GM18909 (cell line): Measurements from ENCODE around the gene GUK1.

Experiments
- ATAC-seq: cut with Tn5 transposase; IDR thresholded peaks from one replicate; pipeline ENCODE4 v1.9.1; 2021; ENCODE audit warnings: mild to moderate bottlenecking; ENCODE audit not compliant: unreplicated experiment, poor library complexity

Gene GUK1

DNA sequence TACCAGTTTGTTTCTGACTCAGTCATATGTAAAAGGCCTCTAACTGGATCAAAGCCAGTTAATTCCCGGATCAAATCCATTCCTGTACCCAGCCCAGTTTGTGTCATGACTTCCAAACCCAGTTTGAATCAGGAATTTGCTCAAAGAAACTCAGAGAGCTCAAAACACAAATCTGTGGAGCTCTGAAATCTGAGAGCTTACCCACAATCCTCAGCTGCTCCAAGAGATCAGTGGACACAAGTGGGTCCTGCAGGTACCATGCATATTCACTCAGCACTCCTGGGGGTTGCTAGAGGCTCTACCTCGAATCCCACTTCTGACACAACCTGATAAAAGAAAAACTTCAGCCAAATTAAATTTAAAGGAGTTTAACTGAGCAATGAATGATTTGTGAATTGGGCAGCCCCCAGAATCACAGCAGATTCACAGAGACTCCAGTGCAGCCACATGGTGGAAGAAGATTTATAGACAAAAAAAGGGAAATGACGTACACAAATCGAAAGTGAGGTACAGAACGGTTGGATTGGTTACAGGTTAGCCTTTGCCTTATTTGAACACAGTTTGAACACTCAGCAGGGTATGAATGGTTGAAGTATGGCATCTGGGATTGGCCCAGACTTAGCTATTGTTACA, 19.1 kb upstream of the GUK1 start:
- ATAC-seq: no peak

DNA sequence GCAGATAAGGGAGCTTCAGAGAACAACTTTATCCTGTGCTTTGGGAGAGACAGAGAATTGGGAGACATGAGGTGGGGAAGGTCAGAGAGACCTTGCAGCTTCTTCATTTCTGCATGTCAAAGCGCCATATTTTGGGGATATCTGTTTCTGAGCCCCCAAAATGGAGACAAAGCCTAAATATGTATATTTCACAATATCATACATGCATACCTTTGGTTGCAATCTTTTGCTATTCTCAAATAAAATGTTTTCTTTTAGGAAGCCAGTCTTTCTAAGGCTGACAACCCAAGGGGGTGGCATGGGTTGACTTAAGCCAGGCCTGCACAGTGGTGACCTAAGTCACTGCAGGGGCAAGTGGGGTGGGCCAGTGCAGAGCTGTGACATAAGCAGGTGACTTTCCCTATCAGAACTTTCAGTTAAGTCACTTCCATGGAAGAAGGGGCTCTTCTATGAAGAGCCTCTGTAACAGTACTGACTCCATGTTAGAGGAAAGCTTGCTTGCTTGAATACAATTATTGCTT, 17.1 kb upstream of the GUK1 start:
- ATAC-seq: no peak

DNA sequence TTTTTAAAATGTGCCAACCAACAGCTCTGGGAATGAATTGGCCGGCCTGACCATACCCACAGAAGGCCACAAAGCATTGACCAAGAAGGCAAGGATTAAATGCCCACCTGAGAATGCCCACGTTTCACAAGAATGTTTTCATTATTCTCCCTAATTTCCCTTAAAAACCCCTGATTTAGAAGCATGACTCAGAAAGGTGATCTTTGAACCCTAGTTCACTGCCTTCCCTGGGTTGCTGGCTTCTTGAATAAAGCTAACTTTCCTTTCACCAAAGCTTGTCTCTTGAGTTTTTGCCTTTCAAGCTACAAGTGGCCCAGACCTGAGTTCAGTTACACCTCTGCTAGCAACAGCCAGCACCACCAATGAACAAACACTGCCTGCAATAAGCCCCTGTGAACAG, 16.6 kb upstream of the GUK1 start:
- no peak for ATAC-seq

DNA sequence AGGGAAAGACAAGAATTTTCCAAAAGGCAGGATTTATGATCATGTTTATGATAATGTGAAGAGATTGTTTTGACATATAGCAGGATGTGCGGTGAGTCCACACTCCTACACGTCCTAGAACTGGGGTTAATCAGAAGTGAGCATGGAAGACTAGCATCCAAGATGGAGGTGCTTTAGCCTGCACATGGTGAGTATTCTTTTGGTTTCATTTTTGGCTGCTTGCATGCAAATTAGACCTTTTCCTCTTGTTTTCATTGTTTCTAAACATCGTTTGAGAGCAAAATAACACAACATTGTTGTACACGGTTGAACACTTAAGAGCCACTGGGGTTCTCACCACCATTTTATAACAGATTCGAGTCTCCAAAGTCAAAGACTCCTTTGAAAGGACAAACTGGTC, 14.9 kb upstream of the GUK1 start:
- no peak for ATAC-seq

DNA sequence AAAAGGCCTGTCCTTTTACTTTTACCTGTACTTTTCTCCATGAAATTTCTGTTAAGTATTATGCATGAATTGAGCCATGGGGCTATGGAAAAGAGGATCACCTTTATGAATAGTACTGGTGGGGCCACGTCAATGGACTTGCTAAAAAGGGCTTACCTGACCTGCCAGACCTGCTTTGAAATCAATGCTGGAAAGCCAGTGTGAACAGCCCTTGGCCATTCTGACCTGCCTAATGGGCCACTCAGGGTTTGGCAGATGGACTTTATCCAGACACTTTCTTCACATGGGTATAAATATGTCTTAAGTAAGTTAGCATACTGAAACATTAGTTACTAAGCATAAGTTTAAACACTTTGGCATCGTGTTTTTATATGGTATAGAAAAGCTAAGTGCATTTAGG, 8.3 kb upstream of the GUK1 start:
- no peak for ATAC-seq

DNA sequence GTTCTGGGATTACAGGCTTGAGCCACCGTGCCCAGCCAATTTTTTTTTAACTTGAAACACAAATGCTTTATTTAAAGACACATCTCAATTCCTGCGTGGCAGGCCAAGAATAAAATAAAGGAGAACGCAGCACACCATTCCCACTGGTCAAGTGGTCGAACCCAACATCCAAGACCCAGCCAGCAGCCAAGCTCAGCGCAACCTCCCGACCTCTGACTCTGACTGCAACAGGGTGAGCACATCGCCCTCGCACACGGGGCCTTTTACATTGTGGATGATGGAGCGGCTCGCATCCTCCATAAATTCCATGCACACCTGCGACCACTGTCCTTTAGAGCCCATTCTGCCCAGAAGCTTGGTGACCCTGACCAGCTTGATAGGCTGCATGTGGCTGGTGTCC, 5.5 kb upstream of the GUK1 start:
- ATAC-seq: no peak

DNA sequence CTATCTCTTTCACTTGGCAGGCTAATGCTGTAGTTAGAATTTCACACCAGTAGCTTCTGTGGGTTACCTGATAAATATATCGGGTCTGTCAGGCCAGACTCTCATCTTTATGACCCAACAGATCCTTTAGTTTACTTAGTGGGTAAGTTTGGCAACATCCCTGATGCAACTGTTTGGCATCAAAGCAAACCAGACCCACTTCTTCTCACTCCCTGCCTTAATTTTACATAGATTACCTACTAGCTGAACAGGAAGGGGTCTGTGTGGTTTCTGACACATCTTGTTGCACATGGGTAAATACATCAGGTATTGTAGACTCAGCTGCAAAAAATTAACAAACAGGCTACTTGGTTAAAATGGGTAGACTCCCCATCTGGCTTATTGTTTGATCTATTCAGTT, 3.2 kb upstream of the GUK1 start:
- no peak for ATAC-seq

DNA sequence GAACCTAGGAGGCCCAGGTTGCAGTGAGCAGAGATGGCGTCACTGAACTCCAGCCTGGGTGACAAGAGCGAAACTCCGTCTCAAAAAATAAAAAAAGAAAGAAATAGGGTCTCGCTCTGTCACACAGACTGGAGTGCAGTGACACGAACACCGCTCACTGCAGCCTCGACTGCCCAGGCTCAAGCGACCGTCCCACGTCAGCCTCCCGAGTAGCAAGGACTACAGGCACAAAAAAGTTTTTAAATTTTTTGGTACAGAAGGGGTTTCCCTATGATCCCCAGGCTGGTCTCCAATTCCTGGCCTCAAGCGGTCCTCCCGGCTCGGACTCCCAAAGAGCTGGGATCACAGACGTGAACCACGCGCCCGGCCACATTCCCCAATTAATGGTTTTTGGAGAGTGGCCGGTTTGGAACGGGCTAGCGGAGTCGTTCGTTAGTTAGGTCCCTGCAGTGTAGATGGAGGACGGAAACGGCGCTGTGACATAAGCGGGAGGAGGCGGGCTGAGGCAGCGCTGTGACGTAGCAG, 611 bp upstream of the GUK1 start:
- no peak for ATAC-seq

DNA sequence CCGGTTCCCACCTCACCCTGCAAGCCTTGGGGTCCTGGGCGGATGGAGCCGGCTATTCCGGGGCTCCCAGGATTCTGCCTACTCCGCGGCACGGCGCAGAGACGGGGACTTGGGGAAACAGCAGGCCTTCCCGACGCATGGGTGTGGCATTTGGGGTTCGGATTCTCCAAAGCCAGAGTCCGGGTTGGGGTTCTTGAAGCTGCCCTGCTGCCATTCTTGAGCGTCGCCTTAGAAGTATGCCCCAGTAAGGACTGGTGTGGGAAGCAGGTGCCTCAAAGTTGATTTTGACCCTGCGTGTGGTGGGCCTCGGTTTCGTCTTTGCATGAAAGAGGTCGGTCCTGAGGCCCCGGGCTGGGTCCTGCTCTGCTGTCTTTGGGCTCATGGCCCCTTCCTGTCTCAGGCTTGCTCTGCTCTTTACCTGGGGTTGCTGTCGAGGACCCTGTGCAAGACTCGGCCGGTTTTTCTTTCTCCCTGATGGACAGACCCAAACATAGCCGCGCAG, 696 bp downstream of the GUK1 start:
- no peak for ATAC-seq

DNA sequence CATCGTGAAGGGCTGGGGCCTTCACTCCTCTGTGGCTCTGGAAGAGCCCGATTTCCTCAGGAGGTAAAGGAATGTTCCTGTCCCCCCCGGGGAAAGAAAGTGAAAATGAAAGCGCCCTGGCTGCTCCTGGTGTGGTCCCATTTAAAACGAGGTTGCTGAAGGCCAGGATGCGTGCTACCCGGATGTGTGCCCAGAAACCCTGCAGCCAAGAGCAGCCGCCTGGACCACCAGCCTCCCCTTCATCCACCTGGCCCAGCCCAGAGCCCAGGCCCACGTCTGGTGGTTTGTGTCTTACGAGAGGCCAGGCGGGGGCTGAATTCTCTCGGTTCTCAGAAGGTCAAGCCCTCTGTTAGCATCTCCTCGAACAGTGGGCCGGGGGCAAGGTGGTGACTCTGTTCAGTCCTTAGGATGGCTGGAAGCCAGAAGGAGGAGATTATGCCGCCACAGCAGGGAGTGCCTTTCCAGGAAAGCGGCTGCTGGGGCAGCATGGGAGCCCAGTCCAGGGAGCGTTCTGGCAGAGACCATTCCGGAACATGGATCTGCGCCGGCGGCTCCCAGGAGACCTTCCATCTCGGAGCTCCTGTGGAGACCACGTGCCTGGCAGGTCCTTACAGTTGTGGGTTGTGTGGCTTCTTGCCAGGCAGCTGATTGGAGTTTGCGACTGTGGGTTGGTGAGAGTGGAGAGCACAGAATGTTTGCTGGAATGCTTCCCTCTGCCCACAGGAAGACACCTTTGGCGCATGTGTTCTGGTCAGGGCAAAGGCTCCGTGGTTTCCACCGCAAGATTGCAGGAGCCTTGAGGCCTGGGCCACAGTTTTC, 1.4 kb downstream of the GUK1 start:
- ATAC-seq: no peak

DNA sequence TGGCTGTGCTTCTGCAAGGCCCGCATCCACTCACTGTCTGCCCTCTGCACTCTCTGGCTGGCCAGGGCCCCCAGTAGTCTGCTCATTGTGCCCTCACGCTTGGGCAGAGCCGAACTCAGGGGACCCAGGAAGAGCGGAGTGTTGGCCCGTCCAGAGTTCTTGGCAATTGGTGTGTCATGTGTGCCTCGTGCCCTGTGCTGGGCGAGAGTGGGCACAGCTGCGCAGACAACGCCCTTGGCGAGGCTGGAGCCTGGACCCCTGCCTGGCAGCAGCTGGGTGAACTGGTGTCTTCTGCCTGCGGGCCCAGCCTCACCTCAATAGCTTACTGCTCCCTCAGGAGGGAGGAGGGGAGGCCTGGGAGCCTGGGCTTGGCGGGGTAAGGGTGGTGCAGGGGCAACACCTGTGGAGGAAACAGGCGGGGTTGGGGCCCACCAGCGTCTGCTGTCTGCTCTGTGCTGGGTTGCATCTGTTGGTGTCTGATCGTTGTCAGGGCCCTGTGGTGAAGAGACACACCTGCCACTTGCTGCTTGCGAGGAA, 2.1 kb downstream of the GUK1 start:
- no peak for ATAC-seq

DNA sequence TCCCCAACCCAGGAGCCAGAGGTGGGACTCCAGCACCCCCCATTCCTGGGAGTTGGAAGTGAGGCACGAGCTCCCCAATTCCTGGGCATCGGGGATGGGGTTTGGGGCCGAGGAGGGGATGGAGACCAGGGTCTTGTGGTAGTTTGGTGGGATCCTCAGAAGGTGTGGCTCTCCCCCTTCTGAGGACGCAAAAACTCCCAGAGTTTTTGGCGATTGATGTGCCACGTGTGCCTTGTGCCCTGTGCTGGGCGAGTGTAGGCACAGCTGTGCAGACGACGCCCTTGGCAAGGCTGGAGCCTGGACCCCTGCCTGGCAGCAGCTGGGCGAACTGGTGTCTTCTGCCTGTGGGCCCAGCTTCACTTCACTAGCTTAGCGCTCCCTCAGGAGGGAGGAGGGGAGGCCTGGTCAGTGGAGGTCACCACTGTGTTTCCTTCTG, 2.6 kb downstream of the GUK1 start:
- no peak for ATAC-seq

DNA sequence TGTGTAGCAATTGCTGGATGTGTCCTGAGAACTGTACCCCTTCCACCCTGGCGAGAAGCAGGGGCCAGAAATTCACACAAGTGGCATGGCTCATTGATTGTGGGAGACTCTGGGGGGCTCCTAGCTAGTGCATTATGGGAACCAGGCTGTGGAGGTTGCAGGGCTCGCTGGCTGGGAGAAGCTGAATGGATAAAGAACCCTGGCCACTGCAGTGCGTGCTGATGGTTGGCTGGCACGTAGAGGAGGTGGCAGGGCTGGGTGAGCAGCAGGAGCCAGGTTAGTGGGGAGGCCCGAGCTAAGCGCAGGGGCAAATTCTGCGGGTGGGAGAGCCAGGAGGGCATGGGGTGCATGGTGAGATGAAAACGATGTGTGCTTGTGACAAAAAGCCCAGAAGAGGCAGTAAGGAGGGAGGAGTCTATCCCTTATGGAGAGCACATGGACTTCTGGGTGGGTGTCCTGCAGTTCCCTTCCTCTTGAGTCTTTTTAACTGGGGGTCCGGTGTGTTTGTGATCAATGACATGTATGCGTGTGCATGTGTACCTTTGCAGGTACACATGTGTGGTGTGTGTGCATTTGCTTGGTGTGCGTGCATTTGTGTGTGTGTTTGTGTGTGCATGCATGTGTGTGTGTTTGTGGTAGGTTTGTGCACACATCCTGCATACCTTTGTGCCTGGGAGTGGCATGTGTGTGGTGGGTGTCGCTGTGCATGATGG, 3.6 kb downstream of the GUK1 start:
- ATAC-seq: no peak

DNA sequence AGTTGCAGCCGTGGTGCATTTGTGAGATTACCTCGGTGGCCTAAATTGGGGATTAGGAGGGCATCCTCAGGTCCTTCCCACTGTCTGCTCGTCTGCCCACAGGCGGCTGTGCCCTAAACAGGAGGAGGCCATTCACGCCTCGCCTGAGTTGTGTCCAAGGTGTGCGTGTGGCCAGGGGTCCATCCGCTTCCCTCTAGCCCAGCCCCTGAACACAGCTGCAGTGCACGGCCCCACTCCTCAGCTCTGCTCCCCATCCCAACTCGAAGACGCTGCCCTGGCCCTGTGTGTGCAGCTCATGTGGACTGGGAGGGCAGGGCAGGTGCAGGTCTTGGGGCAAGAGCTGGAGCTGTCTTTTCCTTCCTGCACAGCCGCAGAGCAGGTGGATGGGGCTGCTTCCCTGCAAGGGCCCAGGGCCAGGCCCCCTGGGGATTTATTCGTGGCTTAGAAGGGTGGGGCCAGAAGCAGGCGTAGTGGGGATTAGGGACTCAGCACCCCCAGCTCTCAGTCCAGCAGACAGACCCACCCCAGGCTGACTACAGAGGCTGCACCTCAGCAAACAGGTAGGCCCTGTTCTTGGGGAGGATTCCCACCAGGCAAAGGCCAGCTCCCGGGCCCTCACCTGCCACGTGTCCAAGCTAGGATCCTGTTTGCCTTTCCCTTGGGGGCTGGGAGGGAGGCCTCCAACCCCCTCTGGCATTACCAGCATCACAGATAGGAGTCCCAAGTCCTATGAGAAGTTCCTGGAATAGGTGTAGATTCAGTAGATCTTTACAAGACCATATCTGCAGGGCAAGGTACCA, 4.3 kb downstream of the GUK1 start:
- ATAC-seq: no peak

DNA sequence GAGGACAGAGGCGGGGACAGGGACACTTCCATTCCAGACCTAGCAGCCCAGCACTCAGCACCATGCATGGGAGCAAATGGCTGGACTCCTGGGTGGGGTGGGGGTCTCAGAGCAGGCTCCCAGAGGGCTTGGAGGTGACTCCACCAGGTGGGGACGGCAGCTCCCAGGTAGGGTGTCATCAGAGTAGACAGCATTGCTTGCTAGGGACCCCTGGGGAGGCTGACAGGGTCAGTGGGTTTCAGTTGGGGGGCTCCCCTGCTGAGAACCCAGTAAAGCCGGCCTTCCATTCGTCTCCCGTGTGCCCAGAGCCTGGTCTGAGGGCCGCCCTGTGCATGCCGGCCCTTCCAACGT, 4.9 kb downstream of the GUK1 start:
- ATAC-seq: no peak

DNA sequence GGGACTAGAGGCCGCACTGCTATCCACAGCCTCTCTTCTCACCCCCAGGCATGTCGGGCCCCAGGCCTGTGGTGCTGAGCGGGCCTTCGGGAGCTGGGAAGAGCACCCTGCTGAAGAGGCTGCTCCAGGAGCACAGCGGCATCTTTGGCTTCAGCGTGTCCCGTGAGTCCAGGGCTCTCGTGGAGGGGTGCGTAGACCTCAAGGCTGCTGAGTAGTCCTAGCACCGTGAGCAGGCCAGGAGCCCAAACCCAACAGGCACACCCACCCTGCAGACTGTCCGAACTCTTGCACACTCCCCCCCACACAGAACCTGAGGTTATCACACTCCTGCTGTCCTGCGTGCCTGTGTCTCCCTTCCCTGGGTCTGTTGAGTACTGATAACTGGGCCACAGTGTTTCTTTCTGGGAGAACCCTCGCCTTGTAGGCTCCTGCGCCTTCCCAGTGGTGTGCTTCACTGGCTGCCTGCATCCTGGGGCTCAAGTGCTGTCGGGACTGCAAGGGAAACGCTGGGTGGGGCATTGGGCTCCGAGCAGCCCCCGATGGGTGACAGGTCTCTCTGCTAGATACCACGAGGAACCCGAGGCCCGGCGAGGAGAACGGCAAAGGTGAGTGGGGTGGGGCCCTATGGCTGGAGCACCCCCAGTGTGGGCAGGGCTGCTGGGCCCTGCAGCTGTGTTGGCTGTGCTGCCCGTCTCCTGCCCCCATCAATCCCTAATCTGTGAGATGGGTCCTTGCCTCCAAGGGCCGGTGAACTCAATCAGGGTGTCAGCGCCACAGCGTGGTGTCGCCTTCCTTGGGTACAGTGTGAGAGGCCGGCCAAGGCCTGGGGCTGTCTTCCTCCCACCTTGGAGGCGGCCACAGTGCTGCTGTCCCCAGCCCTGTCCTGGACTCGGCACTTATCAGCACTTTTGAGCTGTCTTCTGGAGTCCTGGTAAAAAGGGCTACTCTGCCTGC, 5.7 kb downstream of the GUK1 start:
- ATAC-seq: no peak

DNA sequence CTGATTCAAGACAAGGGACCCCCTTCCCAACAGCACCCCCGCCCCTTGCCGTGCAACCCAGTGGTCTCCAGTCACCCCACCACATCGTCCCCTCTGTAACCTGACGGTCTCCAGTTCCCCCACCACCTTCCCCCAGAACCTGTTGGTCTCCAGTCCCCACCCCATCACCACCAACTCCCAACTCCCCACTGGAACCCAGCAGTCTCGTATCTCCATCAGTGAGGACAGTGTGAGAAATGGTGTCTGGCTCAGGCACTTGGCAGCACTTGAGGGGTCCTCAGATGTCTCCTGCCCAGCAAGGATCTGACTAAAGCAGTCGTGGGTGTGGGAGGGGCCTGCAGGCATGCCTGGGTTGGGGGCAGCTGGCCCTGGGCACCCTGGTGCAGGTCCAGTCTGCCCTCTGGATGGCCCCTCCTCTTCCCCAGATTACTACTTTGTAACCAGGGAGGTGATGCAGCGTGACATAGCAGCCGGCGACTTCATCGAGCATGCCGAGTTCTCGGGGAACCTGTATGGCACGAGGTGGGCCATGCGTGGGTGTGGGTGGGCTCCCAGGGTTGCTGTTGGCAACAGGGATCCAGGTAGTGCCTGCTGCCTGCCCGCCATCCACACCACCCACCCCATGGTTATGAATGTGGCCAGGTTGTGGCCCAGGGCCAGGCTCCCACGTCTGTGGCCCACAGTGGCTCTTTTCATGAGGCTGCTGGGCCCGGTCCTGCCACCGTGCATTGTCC, 6.5 kb downstream of the GUK1 start:
- ATAC-seq: no peak

DNA sequence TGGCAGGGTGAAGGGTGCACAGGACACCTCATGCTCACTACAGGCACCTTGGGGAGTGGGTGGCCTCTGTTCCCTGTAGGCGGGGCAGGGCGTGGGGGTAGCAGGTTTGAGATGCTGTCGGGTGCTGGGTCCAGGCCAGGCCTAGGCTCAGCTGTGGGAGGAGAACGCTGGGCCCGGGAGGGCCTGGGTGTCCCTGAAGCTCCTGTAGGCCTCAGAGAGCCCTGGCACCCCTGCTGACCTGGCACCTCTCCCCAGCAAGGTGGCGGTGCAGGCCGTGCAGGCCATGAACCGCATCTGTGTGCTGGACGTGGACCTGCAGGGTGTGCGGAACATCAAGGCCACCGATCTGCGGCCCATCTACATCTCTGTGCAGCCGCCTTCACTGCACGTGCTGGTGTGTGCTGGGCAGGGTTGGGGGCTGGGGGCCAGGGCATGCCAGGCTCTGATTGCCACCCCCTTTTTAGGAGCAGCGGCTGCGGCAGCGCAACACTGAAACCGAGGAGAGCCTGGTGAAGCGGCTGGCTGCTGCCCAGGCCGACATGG, 7.1 kb downstream of the GUK1 start:
- ATAC-seq: no peak
